Gastrocnemius medialis (tissue), 4 donors: Measurements from ENCODE around the gene PSMB3. TPM values are rescaled to one million over a fixed set of nuclear protein-coding genes. Genes with fewer than 3 reads are reported as not detected.

Source experiments
- ATAC-seq, 2 donors: fragments of 150-250 bp; one replicate each; pipeline ENCODE4 v1.9.1; 2016
- DNase-seq, 2 donors: peaks; one replicate each; pipeline ENCODE4 v3.0.0-alpha.2; 2019
- H3K27ac ChIP-seq, 4 donors: fragments of 200-600 bp; sonication (generic); 1 replicate in 1 of 4; 2 replicates in 3 of 4; pipeline ENCODE4 v1.5.1; 2016 to 2018; ENCODE audit warnings: mild to moderate bottlenecking in 2 of 4, moderate library complexity in 1 of 4
- H3K27me3 ChIP-seq, 3 donors: fragments of 200-600 bp; sonication (generic) in 2 of 3; 1 replicate in 1 of 3; 2 replicates in 2 of 3; pipeline versions ENCODE4 v1.5.1 to v1.6.0; 2016 to 2019; ENCODE audit warnings: mild to moderate bottlenecking in 1 of 3, moderate library complexity in 1 of 3
- H3K36me3 ChIP-seq, 2 donors: fragments of 200-600 bp; sonication (generic) in 1 of 2; one replicate each; pipeline ENCODE4 v1.5.1; 2017 to 2018
- H3K4me1 ChIP-seq, 2 donors: fragments of 200-600 bp; sonication (generic) in 1 of 2; one replicate each; pipeline ENCODE4 v1.5.1; 2016 to 2017; ENCODE audit warnings: mild to moderate bottlenecking in 2 of 2
- H3K4me3 ChIP-seq, 4 donors: fragments of 200-600 bp; sonication (generic) in 3 of 4; 1 replicate in 1 of 4; 2 replicates in 3 of 4; pipeline ENCODE4 v1.5.1; 2016 to 2019; ENCODE audit warnings: mild to moderate bottlenecking in 2 of 4
- H3K9me3 ChIP-seq, 3 donors: fragments of 200-600 bp; sonication (generic) in 2 of 3; 1 replicate in 1 of 3; 2 replicates in 2 of 3; pipeline ENCODE4 v1.5.1; 2016 to 2019
- POLR2A ChIP-seq, 2 donors: fragments of 450-650 bp; IDR thresholded peaks; one replicate each; pipeline ENCODE4 v1.6.1; 2017; ENCODE audit warnings: antibody characterized with exemption in 2 of 2, mild to moderate bottlenecking in 2 of 2, moderate library complexity in 2 of 2
- in situ Hi-C, 4 donors: fragments of 200-750 bp; cut with MboI; loops; one replicate each; pipeline versions ENCODE4 v1.15.0 to v1.8.0; 2017; ENCODE audit warnings: low sequenced_read_pairs in 4 of 4
- intact Hi-C: fragments of 100-400 bp; cut with DNase I; formaldehyde crosslinking; loops from one replicate; pipeline ENCODE4 v1.15.1; 2023; ENCODE audit warnings: low total_unique reads
- total RNA-seq, 4 donors: library from RNA; depleted of rRNA; stranded (reverse); fragments of >200 nt; gene quantifications; one replicate each; pipeline versions ENCODE4 v1.1.0 to v1.2.3, GENCODE V29; 2016
- TF ChIP-seq, protein P1 (sequence below), 5 experiments: fragments of 450-650 bp in 3 of 5; fragments of 200-600 bp in 2 of 5; sonication (generic) in 2 of 5; IDR thresholded peaks in 4 of 5; conservative IDR thresholded peaks in 1 of 5; 1 replicate in 4 of 5; 2 replicates in 1 of 5; pipeline ENCODE4 v1.5.1; 2016 to 2019; ENCODE audit warnings: antibody characterized with exemption in 5 of 5, mild to moderate bottlenecking in 3 of 5, moderate library complexity in 3 of 5

Gene PSMB3
- total RNA-seq, 4 donors from 2014 or later = 211 to 334 (median 280) TPM

DNA sequence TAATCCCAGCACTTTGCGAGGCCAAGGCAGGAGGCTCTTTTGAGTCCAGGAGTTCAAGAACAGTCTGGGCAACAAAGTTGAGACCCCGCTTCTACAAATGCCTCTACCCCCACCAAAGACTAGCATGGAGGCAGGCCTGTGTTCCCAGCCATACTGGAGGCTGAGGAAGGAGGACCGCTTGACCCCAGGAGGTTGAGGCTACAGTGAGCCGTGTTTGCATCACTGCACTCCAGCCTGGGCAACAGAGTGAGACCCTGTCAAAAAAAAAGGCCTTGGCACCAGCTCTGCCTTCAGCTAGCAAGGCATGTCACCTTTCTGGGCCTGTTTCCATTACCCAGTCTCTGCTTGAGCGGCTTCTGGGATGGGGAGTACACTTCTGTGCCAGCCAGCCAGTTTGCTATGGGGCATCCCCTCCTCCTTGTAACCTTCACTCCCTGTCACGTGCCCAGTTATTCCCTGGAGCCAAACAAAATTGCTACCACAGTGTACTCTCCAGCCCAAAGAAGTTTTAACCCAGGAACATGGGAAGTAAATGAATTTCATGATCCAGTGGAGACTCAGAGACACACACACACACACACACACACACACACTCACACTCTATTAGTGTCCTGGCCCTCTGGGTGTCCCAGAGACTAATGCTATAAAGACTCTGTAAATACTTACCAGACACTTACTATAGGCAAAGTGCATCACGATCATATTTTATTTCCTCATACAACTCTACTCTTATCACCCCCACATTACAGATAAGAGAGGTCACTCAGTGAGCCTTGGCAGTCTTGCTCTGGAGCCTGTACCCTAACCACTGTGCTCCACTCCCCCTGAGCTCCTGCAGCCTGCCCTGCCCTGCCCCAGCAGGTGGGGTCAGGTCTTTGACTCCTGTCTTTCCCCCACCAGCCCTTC is 19.9 kb upstream of the PSMB3 start:
- no peaks in the 10 kb centered on the region for H3K9me3 ChIP-seq
- intact Hi-C loops = no loop called here
- no peak for ATAC-seq
- H3K27me3 ChIP-seq = no peaks in the 10 kb centered on the region
- H3K4me3 ChIP-seq = no peak overlapping the region
- no peak for DNase-seq
- peaks cover 0 to 9% of the 10 kb centered on the region in 2 donors for H3K36me3 ChIP-seq
- peaks cover 25 to 32% of the 10 kb centered on the region in 2 donors for H3K4me1 ChIP-seq
- in situ Hi-C loops = loop anchor here in 3 of 4 donors (5.0 kb wide), 1 partner anchor 55 kb away; no protein-coding TSS in a partner anchor
- TF ChIP-seq POLR2A (IDR thresholded peaks at IDR 0.05) = no peak
- TF ChIP-seq, protein P1, sequence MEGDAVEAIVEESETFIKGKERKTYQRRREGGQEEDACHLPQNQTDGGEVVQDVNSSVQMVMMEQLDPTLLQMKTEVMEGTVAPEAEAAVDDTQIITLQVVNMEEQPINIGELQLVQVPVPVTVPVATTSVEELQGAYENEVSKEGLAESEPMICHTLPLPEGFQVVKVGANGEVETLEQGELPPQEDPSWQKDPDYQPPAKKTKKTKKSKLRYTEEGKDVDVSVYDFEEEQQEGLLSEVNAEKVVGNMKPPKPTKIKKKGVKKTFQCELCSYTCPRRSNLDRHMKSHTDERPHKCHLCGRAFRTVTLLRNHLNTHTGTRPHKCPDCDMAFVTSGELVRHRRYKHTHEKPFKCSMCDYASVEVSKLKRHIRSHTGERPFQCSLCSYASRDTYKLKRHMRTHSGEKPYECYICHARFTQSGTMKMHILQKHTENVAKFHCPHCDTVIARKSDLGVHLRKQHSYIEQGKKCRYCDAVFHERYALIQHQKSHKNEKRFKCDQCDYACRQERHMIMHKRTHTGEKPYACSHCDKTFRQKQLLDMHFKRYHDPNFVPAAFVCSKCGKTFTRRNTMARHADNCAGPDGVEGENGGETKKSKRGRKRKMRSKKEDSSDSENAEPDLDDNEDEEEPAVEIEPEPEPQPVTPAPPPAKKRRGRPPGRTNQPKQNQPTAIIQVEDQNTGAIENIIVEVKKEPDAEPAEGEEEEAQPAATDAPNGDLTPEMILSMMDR (IDR thresholded peaks at IDR 0.05 in 4 of 5, conservative IDR thresholded peaks at IDR 0.05 in 1 of 5) = no peak
- peak overlapping the region in 3 of 4 donors; percentile 20 to 95 (median 32) for H3K27ac ChIP-seq

DNA sequence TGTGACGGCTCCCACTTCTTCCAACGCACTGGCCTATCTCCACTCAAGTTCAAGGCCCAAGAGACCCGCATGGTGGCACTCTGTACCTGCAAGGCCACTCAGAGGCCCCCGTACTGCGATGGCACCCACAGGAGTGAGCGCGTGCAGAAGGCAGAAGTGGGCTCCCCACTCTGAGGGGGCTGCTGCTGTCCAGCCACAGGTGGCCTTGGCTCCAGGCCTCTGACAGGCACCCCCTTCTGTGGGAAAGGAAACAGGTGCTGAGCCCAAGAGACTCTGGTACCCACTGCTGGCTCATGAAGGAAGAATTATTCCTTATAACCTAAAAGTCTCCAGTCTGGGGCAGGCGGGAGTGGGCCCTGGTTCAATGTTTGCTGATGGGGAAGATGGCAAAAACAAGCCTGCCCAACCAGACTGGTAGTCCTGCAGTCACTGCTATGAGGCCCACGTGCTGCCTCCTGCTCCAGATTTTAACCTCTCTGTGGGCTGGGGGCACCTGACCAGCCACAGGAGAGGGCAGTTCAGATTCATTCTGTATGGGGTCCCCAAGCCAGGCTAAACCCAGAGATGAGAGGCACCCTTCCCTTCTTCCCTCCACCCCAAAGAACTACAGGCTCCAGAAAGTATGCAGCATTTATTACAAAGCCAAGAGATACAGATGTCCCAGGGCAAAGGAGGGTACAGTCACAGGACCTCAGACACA is 19.1 kb upstream of the PSMB3 start:
- Histone ChIP-seq H3K27ac (no peak overlapping the region), H3K4me3 (no peak overlapping the region), H3K36me3 (peaks cover 0 to 9% of the 10 kb centered on the region in 2 donors), H3K4me1 (peaks cover 25 to 32% of the 10 kb centered on the region in 2 donors), H3K9me3 (no peaks in the 10 kb centered on the region), H3K27me3 (no peaks in the 10 kb centered on the region)
- TF ChIP-seq, protein P1 (IDR thresholded peaks at IDR 0.05 in 4 of 5, conservative IDR thresholded peaks at IDR 0.05 in 1 of 5) = no peak
- no peak for TF ChIP-seq POLR2A (IDR thresholded peaks at IDR 0.05)
- no peak for DNase-seq
- in situ Hi-C loops = loop anchor here in 3 of 4 donors (5.0 kb wide), 1 partner anchor 56 kb away; no protein-coding TSS in a partner anchor
- intact Hi-C loops = no loop called here
- no peak for ATAC-seq

DNA sequence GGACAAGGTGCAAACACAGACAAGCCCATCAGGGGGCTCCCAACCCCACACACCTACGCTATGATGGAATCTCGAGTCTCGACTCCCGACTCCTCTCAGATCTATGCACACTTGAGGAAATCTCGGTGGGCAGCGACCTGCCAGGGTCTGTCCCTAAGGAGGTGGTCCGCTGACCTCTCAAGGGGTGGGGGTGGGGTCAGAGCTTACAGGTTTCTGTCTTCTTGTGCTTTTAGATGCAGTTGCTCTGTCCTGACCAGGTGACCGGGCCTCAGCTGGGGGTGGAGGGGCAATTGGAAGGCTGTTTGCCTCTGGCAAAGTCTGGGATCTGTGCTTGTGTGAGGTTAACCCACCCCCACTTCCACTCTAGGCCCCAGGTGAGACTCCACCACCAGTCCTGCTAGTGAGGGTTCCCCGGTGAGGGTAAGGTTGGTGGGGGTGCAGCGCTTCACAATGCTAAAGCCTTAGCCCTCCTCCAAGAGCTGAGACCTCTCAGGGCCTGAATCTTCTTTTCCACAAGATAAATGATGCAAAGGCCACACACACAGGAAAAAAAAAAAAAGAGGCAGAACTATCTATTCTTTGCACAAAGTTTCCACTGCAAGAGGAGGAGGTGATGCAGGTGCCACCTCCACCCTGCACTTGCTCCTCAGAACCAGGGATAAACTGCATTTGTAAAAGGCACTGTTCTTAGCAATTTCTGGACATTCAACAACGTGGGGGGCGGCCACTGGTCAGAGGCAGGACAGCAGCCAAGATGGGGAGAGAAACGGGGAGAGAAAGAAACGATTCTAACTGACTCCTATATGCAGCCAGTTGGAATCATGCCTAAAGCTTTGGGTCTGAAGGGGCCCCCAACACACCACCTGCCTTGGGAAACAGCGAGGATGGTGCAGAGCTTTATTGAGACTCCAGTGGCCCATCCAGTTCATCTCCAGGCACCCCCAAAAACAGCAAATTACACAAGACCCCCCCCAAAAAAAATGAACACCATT is 18.3 kb upstream of the PSMB3 start:
- H3K27ac ChIP-seq = no peak overlapping the region
- no peaks in the 10 kb centered on the region for H3K9me3 ChIP-seq
- H3K4me3 ChIP-seq = no peak overlapping the region
- TF ChIP-seq, protein P1 (IDR thresholded peaks at IDR 0.05 in 4 of 5, conservative IDR thresholded peaks at IDR 0.05 in 1 of 5) = no peak
- TF ChIP-seq POLR2A (IDR thresholded peaks at IDR 0.05) = no peak
- peaks cover 0 to 9% of the 10 kb centered on the region in 2 donors for H3K36me3 ChIP-seq
- peaks cover 25 to 31% of the 10 kb centered on the region in 2 donors for H3K4me1 ChIP-seq
- intact Hi-C loops = loop anchor here (2.0 kb wide), 1 partner anchor 175 kb away; no protein-coding TSS in a partner anchor
- in situ Hi-C loops = loop anchor here in 3 of 4 donors (5.0 kb wide), 1 partner anchor 57 kb away; no protein-coding TSS in a partner anchor
- DNase-seq (no peak), ATAC-seq (no peak)
- H3K27me3 ChIP-seq = no peaks in the 10 kb centered on the region
